Osteoblast (primary cell): Measurements from ENCODE around the gene FAM83E. TPM values are rescaled to one million over a fixed set of nuclear protein-coding genes. Genes with fewer than 3 reads are reported as not detected.

Source experiments
- DNase-seq: peaks from one replicate; pipeline ENCODE4 v3.0.0; 2011; ENCODE audit warnings: low spot score, mixed read lengths; ENCODE audit not compliant: insufficient read length; ENCODE audit errors: missing footprints
- H2AFZ ChIP-seq: 2 replicates; pipeline ENCODE4 v1.6.0; 2011; ENCODE audit warnings: mild to moderate bottlenecking, low read length
- H3K27ac ChIP-seq: 2 replicates; pipeline ENCODE4 v1.5.1; 2011; ENCODE audit warnings: mild to moderate bottlenecking, low read depth, low read length, moderate library complexity
- H3K27me3 ChIP-seq: 2 replicates; pipeline ENCODE4 v1.6.0; 2012; ENCODE audit warnings: mild to moderate bottlenecking, control low read depth, inconsistent platforms, low read length, moderate library complexity; ENCODE audit not compliant: insufficient read depth
- H3K36me3 ChIP-seq: 2 replicates; pipeline ENCODE4 v1.5.1; 2011; ENCODE audit warnings: mild to moderate bottlenecking, low read length, control low read depth, moderate library complexity; ENCODE audit not compliant: insufficient read depth
- H3K4me1 ChIP-seq: 2 replicates; pipeline ENCODE4 v1.5.1; 2011; ENCODE audit warnings: mild to moderate bottlenecking, low read length, control low read depth, moderate library complexity; ENCODE audit not compliant: insufficient read depth
- H3K4me2 ChIP-seq: 2 replicates; pipeline ENCODE4 v1.6.0; 2011; ENCODE audit warnings: mild to moderate bottlenecking, low read length; ENCODE audit not compliant: insufficient read depth
- H3K4me3 ChIP-seq: fragments of 200-600 bp; sonication (generic); 3 replicates; pipeline ENCODE4 v1.5.1; 2012; ENCODE audit warnings: mild to moderate bottlenecking, low read length, inconsistent platforms; ENCODE audit not compliant: insufficient read depth
- H3K79me2 ChIP-seq: 2 replicates; pipeline ENCODE4 v1.6.0; 2012; ENCODE audit warnings: mild to moderate bottlenecking, low read length, control low read depth, inconsistent platforms; ENCODE audit not compliant: insufficient read depth
- H3K9me3 ChIP-seq: 2 replicates; pipeline ENCODE4 v1.5.1; 2011; ENCODE audit warnings: low read depth, low read length, control low read depth
- H4K20me1 ChIP-seq: 2 replicates; pipeline ENCODE4 v1.6.0; 2012; ENCODE audit warnings: mild to moderate bottlenecking, low read length, control low read depth; ENCODE audit not compliant: insufficient read depth
- total RNA-seq: library from RNA; depleted of rRNA; stranded (reverse); fragments of >200 nt; gene quantifications from 2 replicates; pipeline ENCODE4 v1.2.3, GENCODE V29; 2012
- TF ChIP-seq, protein P1 (sequence below): IDR thresholded peaks from 2 replicates; pipeline ENCODE4 v1.5.1; 2011; ENCODE audit warnings: mild to moderate bottlenecking, low read depth, low read length, moderate library complexity; ENCODE audit errors: extremely low read depth

FAM83E gene
- total RNA-seq, 1 donor, result not detected

DNA sequence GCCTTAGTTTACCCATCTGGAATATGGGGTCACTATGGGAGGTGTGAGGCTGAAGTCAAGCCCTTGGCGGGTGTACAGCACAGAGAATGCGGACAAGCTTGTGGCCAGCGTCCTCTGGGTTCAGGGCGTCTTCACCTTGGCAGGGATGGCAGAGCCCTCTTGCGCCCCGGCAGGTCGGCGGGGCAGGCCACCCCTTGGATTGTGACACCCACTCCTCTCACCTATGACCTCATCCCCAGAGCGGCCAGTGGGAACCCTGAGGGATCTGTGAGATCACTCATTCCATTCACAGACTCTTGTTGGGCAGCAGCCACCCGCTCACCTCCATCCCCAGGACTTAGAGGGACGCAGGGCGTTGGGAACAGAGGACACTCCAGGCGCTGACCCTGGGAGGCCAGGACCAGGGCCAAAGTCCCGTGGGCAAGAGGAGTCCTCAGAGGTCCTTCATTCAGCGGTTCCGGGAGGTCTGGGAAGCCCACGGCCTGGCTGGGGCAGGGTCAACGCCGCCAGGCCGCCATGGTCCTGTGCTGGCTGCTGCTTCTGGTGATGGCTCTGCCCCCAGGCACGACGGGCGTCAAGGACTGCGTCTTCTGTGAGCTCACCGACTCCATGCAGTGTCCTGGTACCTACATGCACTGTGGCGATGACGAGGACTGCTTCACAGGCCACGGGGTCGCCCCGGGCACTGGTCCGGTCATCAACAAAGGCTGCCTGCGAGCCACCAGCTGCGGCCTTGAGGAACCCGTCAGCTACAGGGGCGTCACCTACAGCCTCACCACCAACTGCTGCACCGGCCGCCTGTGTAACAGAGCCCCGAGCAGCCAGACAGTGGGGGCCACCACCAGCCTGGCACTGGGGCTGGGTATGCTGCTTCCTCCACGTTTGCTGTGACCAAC lies 8.2 kb downstream of the FAM83E start, which contains the start of gene SPACA4:
Gene SPACA4 (plus strand): TSS at position 280 of the 896 bp plus-strand sequence. CDS start 237 bp downstream, at position 517.
- Histone ChIP-seq H3K4me3 (no peak within 1 kb of the TSS), H3K4me1 (no peaks in the 10 kb centered on the region), H3K4me2 (no peak within 1 kb of the TSS), H4K20me1 (no peaks in the 10 kb centered on the region), H3K27ac (no peak within 1 kb of the TSS), H3K79me2 (no peaks in the 10 kb centered on the region), H3K27me3 (no peaks in the 10 kb centered on the region), H2AFZ (no peak within 1 kb of the TSS), H3K9me3 (no peaks in the 10 kb centered on the region), H3K36me3 (no peaks in the 10 kb centered on the region)
- DNase-seq, result peak; percentile 66
- TF ChIP-seq, protein P1, sequence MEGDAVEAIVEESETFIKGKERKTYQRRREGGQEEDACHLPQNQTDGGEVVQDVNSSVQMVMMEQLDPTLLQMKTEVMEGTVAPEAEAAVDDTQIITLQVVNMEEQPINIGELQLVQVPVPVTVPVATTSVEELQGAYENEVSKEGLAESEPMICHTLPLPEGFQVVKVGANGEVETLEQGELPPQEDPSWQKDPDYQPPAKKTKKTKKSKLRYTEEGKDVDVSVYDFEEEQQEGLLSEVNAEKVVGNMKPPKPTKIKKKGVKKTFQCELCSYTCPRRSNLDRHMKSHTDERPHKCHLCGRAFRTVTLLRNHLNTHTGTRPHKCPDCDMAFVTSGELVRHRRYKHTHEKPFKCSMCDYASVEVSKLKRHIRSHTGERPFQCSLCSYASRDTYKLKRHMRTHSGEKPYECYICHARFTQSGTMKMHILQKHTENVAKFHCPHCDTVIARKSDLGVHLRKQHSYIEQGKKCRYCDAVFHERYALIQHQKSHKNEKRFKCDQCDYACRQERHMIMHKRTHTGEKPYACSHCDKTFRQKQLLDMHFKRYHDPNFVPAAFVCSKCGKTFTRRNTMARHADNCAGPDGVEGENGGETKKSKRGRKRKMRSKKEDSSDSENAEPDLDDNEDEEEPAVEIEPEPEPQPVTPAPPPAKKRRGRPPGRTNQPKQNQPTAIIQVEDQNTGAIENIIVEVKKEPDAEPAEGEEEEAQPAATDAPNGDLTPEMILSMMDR, result no peak

DNA sequence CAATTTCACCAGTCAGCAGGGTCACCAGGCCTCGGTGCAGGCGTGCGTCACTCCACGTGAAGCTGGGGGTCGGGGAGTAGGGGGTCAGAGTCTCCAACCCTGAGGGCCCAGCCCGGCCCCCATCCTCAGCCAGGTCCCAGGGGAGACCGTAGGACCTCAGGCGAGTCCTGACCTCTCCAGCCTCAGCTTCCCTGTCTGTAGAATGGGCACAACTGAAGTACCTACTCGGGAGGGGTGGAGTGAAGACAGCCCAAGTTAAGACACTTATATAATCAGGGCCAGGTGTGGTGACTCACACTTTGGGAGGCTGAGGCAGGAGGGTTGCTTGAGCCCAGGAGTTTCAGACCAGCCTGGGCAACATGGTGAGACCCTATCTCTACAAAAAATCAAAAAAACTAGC lies 11.0 kb downstream of the FAM83E start:
- DNase-seq, result peak; percentile 39

DNA sequence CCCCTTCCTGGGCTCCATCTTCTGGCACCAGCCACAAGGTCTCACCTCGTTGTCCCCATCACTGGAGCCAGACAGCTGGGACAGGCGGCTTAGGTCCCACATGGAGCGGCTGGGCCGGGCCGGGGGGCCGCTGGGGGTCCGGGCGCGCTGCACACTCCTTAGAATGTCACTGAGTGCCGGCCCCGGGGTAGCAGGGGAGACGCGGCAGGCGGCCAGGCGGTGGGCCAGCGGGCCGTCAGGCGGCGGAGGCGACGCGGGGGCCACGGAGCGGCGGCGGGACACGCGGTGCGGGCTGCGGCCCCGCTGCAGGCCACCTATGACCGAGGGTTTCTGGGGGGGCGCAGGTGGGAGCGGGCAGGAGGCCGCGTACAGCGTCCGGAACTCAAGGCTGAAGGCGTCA lies 11.4 kb downstream of the FAM83E start:
- no peaks in the 10 kb centered on the region for H3K36me3 ChIP-seq
- H4K20me1 ChIP-seq, result no peaks in the 10 kb centered on the region
- TF ChIP-seq, protein P1, result no peak
- H3K79me2 ChIP-seq, result no peaks in the 10 kb centered on the region
- DNase-seq, result no peak
- H3K27me3 ChIP-seq, result no peaks in the 10 kb centered on the region
- no peaks in the 10 kb centered on the region for H3K4me1 ChIP-seq
- no peak overlapping the region for H3K4me3 ChIP-seq
- no peaks in the 10 kb centered on the region for H3K9me3 ChIP-seq
- H3K27ac ChIP-seq, result no peak overlapping the region
- H2AFZ ChIP-seq, result no peak overlapping the region
- no peak overlapping the region for H3K4me2 ChIP-seq

More for the DNA sequence above, 11.0 kb downstream of the FAM83E start:
- Histone ChIP-seq H3K27me3 (no peaks in the 10 kb centered on the region), H3K79me2 (no peaks in the 10 kb centered on the region), H3K36me3 (no peaks in the 10 kb centered on the region), H3K9me3 (no peaks in the 10 kb centered on the region), H3K4me3 (no peak overlapping the region), H3K4me2 (no peak overlapping the region), H4K20me1 (no peaks in the 10 kb centered on the region), H3K4me1 (no peaks in the 10 kb centered on the region), H2AFZ (no peak overlapping the region), H3K27ac (no peak overlapping the region)
- TF ChIP-seq, protein P1, result no peak

DNA sequence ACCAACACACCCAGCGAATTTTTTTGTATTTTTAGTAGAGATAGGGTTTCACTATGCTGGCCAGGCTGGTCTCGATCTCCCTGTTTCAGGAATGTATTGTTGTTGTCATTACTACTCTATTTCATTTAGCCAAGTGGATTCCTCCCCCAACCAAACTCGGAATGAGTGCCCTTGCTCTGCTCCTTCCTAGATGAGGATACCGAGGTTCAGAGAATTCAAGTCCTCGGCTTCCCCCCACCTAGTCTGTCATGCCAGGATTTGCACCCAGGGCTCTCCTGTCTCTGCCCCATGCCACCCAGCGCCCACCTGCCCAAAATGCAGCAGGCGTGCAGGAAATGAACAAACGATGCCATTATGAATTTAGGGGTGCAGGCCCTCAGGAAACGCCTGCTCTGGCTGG lies 11.9 kb downstream of the FAM83E start:
- peak; percentile 91 for DNase-seq
- Histone ChIP-seq H3K4me3 (no peak overlapping the region), H3K79me2 (no peaks in the 10 kb centered on the region), H2AFZ (no peak overlapping the region), H3K4me1 (no peaks in the 10 kb centered on the region), H3K27ac (no peak overlapping the region), H4K20me1 (no peaks in the 10 kb centered on the region), H3K9me3 (no peaks in the 10 kb centered on the region), H3K27me3 (no peaks in the 10 kb centered on the region), H3K4me2 (no peak overlapping the region), H3K36me3 (no peaks in the 10 kb centered on the region)
- TF ChIP-seq, protein P1, result no peak
